Measurements from ENCODE around the gene FUCA2.

- no peak for TF ChIP-seq CTCF (conservative IDR thresholded peaks at IDR 0.05; ENCODE audit: low read length)
- no peak for TF ChIP-seq EZH2phosphoT487 (IDR thresholded peaks at IDR 0.05; ENCODE audit: borderline replicate concordance)
These were observed 27.6 kb upstream of the FUCA2 start for GRCh38 chr6:143539106-143539505.
